Mesendoderm (in vitro differentiated cells): Measurements from ENCODE around the gene PTH1R. TPM values are rescaled to one million over a fixed set of nuclear protein-coding genes. Genes with fewer than 3 reads are reported as not detected.

Experiments used
- DNase-seq: peaks from one replicate; pipeline ENCODE4 v3.0.0; 2013
- H2AK5ac ChIP-seq: 2 replicates; pipeline ENCODE4 v1.6.1; 2013; ENCODE audit warnings: low read length, inconsistent platforms
- H2BK120ac ChIP-seq: 2 replicates; pipeline ENCODE4 v1.6.1; 2013; ENCODE audit warnings: low read depth, mild to moderate bottlenecking, low read length, moderate library complexity, mixed read lengths
- H2BK15ac ChIP-seq: replicated peaks from 2 replicates; pipeline ENCODE4 v1.6.1; 2013; ENCODE audit warnings: low read depth, mild to moderate bottlenecking, moderate library complexity
- H2BK5ac ChIP-seq: 2 replicates; pipeline ENCODE4 v1.6.1; 2013; ENCODE audit warnings: low read length, inconsistent platforms
- H3K18ac ChIP-seq: 2 replicates; pipeline ENCODE4 v1.6.1; 2013; ENCODE audit warnings: mild to moderate bottlenecking, low read length, mixed read lengths
- H3K23ac ChIP-seq: one replicate; pipeline ENCODE4 v1.6.1; 2013; ENCODE audit warnings: low read length
- H3K27ac ChIP-seq: 2 replicates; pipeline ENCODE4 v1.5.1; 2013; ENCODE audit warnings: low read depth, mild to moderate bottlenecking, inconsistent platforms, low read length, moderate library complexity
- H3K27me3 ChIP-seq: 2 replicates; pipeline ENCODE4 v1.6.1; 2013; ENCODE audit warnings: low read length, control low read depth, mild to moderate bottlenecking, inconsistent platforms; ENCODE audit not compliant: insufficient read depth, poor library complexity
- H3K36me3 ChIP-seq: 2 replicates; pipeline ENCODE4 v1.6.1; 2013; ENCODE audit warnings: low read length, inconsistent platforms; ENCODE audit not compliant: control insufficient read depth, insufficient read depth
- H3K4ac ChIP-seq: one replicate; pipeline ENCODE4 v1.6.1; 2013; ENCODE audit warnings: low read depth, mild to moderate bottlenecking, low read length, moderate library complexity
- H3K4me1 ChIP-seq: 2 replicates; pipeline ENCODE4 v1.6.1; 2013; ENCODE audit warnings: low read depth, low read length, inconsistent platforms; ENCODE audit not compliant: control insufficient read depth
- H3K4me2 ChIP-seq: 2 replicates; pipeline ENCODE4 v1.6.1; 2013; ENCODE audit warnings: low read length
- H3K4me3 ChIP-seq: 2 replicates; pipeline ENCODE4 v1.5.1; 2013; ENCODE audit warnings: mild to moderate bottlenecking, low read length
- H3K56ac ChIP-seq: one replicate; pipeline ENCODE4 v1.6.1; 2013; ENCODE audit warnings: low read length
- H3K79me1 ChIP-seq: 2 replicates; pipeline ENCODE4 v1.6.1; 2013; ENCODE audit warnings: low read length, inconsistent platforms
- H3K79me2 ChIP-seq: 2 replicates; pipeline ENCODE4 v1.6.1; 2013; ENCODE audit warnings: mild to moderate bottlenecking, low read length; ENCODE audit not compliant: control insufficient read depth, insufficient read depth
- H3K9ac ChIP-seq: 2 replicates; pipeline ENCODE4 v1.6.1; 2013; ENCODE audit warnings: low read length, inconsistent platforms
- H4K5ac ChIP-seq: one replicate; pipeline ENCODE4 v1.6.1; 2013; ENCODE audit warnings: low read length
- H4K8ac ChIP-seq: one replicate; pipeline ENCODE4 v1.6.1; 2013; ENCODE audit warnings: low read depth, mild to moderate bottlenecking, control low read depth, low read length, moderate library complexity
- WGBS: extraction: QIAGEN DNeasy Blood & Tissue Kit; methylation state at CpG from one replicate; pipeline ENCODE4 v1.1.7; 2013; ENCODE audit warnings: low lambda C conversion rate, missing lambda C conversion rate; ENCODE audit not compliant: insufficient coverage; ENCODE audit errors: extremely low coverage; 5-methylcytosine and 5-hydroxymethylcytosine counted together
- small RNA-seq: library from polyadenylated mRNA; stranded (forward); fragments of <200 nt; extraction: miRNeasy Mini kit (QIAGEN cat#:217004); gene quantifications from one replicate; pipeline ENCODE3, GENCODE V24; 2013; ENCODE audit not compliant: insufficient read depth

PTH1R gene

DNA sequence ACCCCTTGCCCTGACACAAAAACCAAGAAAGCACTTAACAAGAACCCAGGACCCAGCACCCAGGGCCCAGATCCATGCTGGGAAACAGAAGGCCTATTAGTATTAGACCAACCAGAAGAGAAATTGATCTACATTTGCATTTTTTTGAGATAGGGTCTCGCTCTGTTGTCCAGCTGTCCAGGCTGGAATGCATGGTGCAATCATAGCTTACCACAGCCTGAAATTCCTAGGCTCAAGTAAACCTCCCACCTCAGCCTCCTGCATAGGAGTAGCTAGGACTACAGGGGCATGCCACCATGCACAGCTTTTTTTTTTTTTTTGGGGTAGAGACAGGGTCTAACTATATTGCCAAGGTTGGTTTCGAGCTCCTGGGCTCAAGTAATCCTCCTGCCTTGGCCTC, 72.7 kb downstream of the PTH1R start:
- Histone ChIP-seq H2BK5ac (no peak overlapping the region), H4K8ac (no peak overlapping the region), H3K4me1 (peaks cover 25% of the 10 kb centered on the region), H3K4me3 (no peak overlapping the region), H3K36me3 (no peaks in the 10 kb centered on the region), H3K9ac (no peak overlapping the region), H3K23ac (no peak overlapping the region), H2BK15ac (no peak overlapping the region), H4K5ac (no peak overlapping the region), H3K27me3 (no peaks in the 10 kb centered on the region), H2AK5ac (no peak overlapping the region), H3K4ac (no peak overlapping the region), H3K79me2 (peaks cover 86% of the 10 kb centered on the region), H3K79me1 (peaks cover 62% of the 10 kb centered on the region), H3K4me2 (no peak overlapping the region), H3K27ac (no peak overlapping the region), H3K56ac (no peak overlapping the region), H3K18ac (no peak overlapping the region), H2BK120ac (no peak overlapping the region)
- no peak for DNase-seq
- no CpG with 5 or more reads among the region's 2 CpGs for WGBS

- no CpG with 5 or more reads among the region's 7 CpGs for WGBS
- H4K5ac ChIP-seq = no peak overlapping the region
- peaks cover 65% of the 10 kb centered on the region for H3K79me1 ChIP-seq
- peaks cover 23% of the 10 kb centered on the region for H3K4me1 ChIP-seq
- no peak overlapping the region for H2BK15ac ChIP-seq
- H3K27ac ChIP-seq = no peak overlapping the region
- DNase-seq = no peak
- H3K4ac ChIP-seq = no peak overlapping the region
- H3K23ac ChIP-seq = no peak overlapping the region
- H3K79me2 ChIP-seq = peaks cover 89% of the 10 kb centered on the region
- H3K18ac ChIP-seq = no peak overlapping the region
- H2BK5ac ChIP-seq = no peak overlapping the region
- no peak overlapping the region for H3K4me3 ChIP-seq
- no peaks in the 10 kb centered on the region for H3K36me3 ChIP-seq
- H2BK120ac ChIP-seq = no peak overlapping the region
- no peak overlapping the region for H4K8ac ChIP-seq
- no peak overlapping the region for H3K56ac ChIP-seq
- no peak overlapping the region for H2AK5ac ChIP-seq
- no peak overlapping the region for H3K9ac ChIP-seq
- H3K27me3 ChIP-seq = no peaks in the 10 kb centered on the region
- no peak overlapping the region for H3K4me2 ChIP-seq
Measured at GRCh38 chr3:46950650-46951241, 73.2 kb downstream of the PTH1R start.

DNA sequence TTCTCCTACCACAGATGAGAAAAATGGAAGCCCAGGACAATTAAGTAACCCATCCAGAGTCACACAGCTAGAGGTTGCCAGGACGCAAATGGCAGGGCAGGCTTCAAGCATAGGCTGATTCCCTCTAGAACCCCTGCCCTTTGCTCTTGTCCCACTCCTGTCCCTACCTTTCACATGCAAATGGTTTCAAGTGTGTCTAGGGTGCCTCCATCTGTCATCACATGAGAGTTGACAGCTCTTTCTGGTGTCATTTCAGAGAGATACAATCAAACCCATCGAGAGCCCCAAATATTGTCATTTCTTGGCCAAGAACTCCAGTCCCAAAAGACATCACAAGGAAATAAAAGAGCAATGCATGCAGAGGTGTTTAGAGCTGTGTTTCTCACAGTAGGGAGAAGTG, 75.3 kb downstream of the PTH1R start:
- no peak overlapping the region for H3K56ac ChIP-seq
- H2BK120ac ChIP-seq = no peak overlapping the region
- no peak for DNase-seq
- H3K4me2 ChIP-seq = no peak overlapping the region
- H3K27me3 ChIP-seq = no peaks in the 10 kb centered on the region
- no CpG with 5 or more reads among the region's 2 CpGs for WGBS
- no peak overlapping the region for H2AK5ac ChIP-seq
- H3K23ac ChIP-seq = no peak overlapping the region
- H3K9ac ChIP-seq = no peak overlapping the region
- no peaks in the 10 kb centered on the region for H3K36me3 ChIP-seq
- H2BK15ac ChIP-seq = no peak overlapping the region
- H3K4me1 ChIP-seq = peaks cover 19% of the 10 kb centered on the region
- no peak overlapping the region for H3K18ac ChIP-seq
- H3K79me1 ChIP-seq = peaks cover 54% of the 10 kb centered on the region
- H3K79me2 ChIP-seq = peaks cover 85% of the 10 kb centered on the region
- no peak overlapping the region for H2BK5ac ChIP-seq
- H3K4me3 ChIP-seq = no peak overlapping the region
- H4K5ac ChIP-seq = no peak overlapping the region
- H3K4ac ChIP-seq = no peak overlapping the region
- no peak overlapping the region for H3K27ac ChIP-seq
- no peak overlapping the region for H4K8ac ChIP-seq

Small RNAs within 50 kb of the gene (small RNA-seq; reads per million reads assigned to genes)
- not detected for gene AC109583.2
